Bronchial epithelial cell (primary cell): ENCODE data around the gene DMRT1. TPM values are rescaled to one million over a fixed set of nuclear protein-coding genes. Genes with fewer than 3 reads are reported as not detected.
A peak's percentile ranks its signal among the peaks of the same experiment; 100 is the strongest.
"Not testable (repeated sequence)": the region's sequence is repeated elsewhere in the genome, so short reads cannot be mapped to it uniquely, and the experiment has no call there.

Experiments used
- DNase-seq: peaks from one replicate; pipeline ENCODE4 v3.0.0-alpha.2; 2010; ENCODE audit warnings: low read depth
- FAIRE-seq: peaks from 2 replicates; lab custom pipeline; 2011; peaks lifted over from hg19 to GRCh38; lab: Jason Lieb, UNC
- H3K27me3 ChIP-seq: 2 replicates; pipeline ENCODE4 v1.5.1; 2011; ENCODE audit warnings: low read length; ENCODE audit not compliant: control insufficient read depth, insufficient read depth
- H3K36me3 ChIP-seq: 2 replicates; pipeline ENCODE4 v1.5.1; 2011; ENCODE audit warnings: low read length; ENCODE audit not compliant: control insufficient read depth, insufficient read depth
- H3K4me3 ChIP-seq: 2 replicates; pipeline ENCODE4 v1.5.1; 2011; ENCODE audit warnings: mild to moderate bottlenecking, low read depth, low read length, control low read depth
- CTCF ChIP-seq: IDR thresholded peaks from 2 replicates; pipeline ENCODE4 v1.5.1; 2011; ENCODE audit warnings: mild to moderate bottlenecking, moderate library complexity, low read length, control low read depth, inconsistent platforms; ENCODE audit not compliant: insufficient read depth, severe bottlenecking
- total RNA-seq: library from RNA; depleted of rRNA; stranded (reverse); fragments of >200 nt; gene quantifications from 2 replicates; pipeline ENCODE4 v1.2.1, GENCODE V29; 2014

DMRT1 gene
- total RNA-seq, 1 donor from 2014 or later, result not detected

- Histone ChIP-seq H3K27me3 (peaks cover 14% of the 10 kb centered on the region), H3K4me3 (no peak overlapping the region), H3K36me3 (no peaks in the 10 kb centered on the region)
- FAIRE-seq (no peak), DNase-seq (peak; percentile 38)
- TF ChIP-seq CTCF, result no peak
Measured at GRCh38 chr9:982394-983230, 141.1 kb downstream of the DMRT1 start.

GRCh38 chr9:994005-994404, 152.5 kb downstream of the DMRT1 start:
- Histone ChIP-seq H3K36me3 (no peaks in the 10 kb centered on the region), H3K27me3 (no peaks in the 10 kb centered on the region), H3K4me3 (no peak overlapping the region)
- DNase-seq (no peak), FAIRE-seq (peak; percentile 92)
- no peak for TF ChIP-seq CTCF

- no peaks in the 10 kb centered on the region for H3K36me3 ChIP-seq
- no peak for FAIRE-seq
- no peak overlapping the region for H3K4me3 ChIP-seq
- peak; percentile 56 for DNase-seq
- TF ChIP-seq CTCF, result no peak
- no peaks in the 10 kb centered on the region for H3K27me3 ChIP-seq
Measured at GRCh38 chr9:995192-995591, 153.7 kb downstream of the DMRT1 start.

GRCh38 chr9:995781-996180, 154.3 kb downstream of the DMRT1 start:
- Histone ChIP-seq H3K36me3 (no peaks in the 10 kb centered on the region), H3K27me3 (no peaks in the 10 kb centered on the region), H3K4me3 (no peak overlapping the region)
- DNase-seq (peak; percentile 83), FAIRE-seq (no peak)
- TF ChIP-seq CTCF, result no peak

- not testable (repeated sequence) for FAIRE-seq
Measured at GRCh38 chr9:998299-999110, 157.0 kb downstream of the DMRT1 start.

More at GRCh38 chr9:998299-999110, 157.0 kb downstream of the DMRT1 start:
- not testable (repeated sequence) for H3K27me3 ChIP-seq, DNase-seq, H3K36me3 ChIP-seq, H3K4me3 ChIP-seq
- TF ChIP-seq CTCF, result peak; percentile 25
